Fibroblast of lung (primary cell): ENCODE measurements around the gene FDXR.

Source experiments
- EZH2 ChIP-seq: IDR thresholded peaks from 2 replicates; pipeline ENCODE4 v1.5.1; 2012; ENCODE audit warnings: low read length, control low read depth, mild to moderate bottlenecking; ENCODE audit errors: missing control alignments
- TF ChIP-seq, protein P1 (sequence below), 2 donors: IDR thresholded peaks in 1 of 2; conservative IDR thresholded peaks in 1 of 2; 1 replicate in 1 of 2; 2 replicates in 1 of 2; pipeline ENCODE4 v1.5.1; 2011 to 2012; ENCODE audit warnings: low read length in 2 of 2, control low read depth in 1 of 2, inconsistent platforms in 1 of 2, low read depth in 1 of 2, mild to moderate bottlenecking in 1 of 2

DNA sequence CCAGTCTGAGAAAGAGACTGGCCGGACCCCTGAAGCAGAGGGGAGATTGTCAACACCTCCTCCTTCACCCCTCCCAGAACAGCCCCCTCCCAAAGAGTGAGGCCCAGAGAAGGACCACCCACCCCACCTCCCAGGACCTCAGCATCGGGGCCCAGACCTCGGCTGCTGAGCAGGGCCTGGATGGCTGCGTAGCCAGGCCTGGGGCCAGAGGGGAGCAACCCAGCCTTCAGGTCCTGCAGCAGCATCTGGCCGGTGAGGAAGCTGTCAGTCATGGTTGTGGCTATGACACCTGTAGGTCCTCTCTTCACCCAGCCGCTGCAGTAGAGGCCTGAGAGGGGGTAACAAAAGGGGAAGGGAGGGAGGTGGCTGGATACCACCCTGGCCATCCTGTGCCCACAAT, 9.9 kb downstream of the FDXR start:
- no peak for TF ChIP-seq EZH2
- TF ChIP-seq, protein P1, sequence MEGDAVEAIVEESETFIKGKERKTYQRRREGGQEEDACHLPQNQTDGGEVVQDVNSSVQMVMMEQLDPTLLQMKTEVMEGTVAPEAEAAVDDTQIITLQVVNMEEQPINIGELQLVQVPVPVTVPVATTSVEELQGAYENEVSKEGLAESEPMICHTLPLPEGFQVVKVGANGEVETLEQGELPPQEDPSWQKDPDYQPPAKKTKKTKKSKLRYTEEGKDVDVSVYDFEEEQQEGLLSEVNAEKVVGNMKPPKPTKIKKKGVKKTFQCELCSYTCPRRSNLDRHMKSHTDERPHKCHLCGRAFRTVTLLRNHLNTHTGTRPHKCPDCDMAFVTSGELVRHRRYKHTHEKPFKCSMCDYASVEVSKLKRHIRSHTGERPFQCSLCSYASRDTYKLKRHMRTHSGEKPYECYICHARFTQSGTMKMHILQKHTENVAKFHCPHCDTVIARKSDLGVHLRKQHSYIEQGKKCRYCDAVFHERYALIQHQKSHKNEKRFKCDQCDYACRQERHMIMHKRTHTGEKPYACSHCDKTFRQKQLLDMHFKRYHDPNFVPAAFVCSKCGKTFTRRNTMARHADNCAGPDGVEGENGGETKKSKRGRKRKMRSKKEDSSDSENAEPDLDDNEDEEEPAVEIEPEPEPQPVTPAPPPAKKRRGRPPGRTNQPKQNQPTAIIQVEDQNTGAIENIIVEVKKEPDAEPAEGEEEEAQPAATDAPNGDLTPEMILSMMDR (conservative IDR thresholded peaks at IDR 0.05 in 1 of 2, IDR thresholded peaks at IDR 0.05 in 1 of 2; ENCODE audit: low read depth in 1 of 2, low read length in 2 of 2): no peak
